D721Med (cell line): ENCODE data around the gene SLAMF1.

Experiments
- DNase-seq: peaks from one replicate; pipeline ENCODE4 v3.0.0; 2011; ENCODE audit warnings: low spot score; ENCODE audit not compliant: insufficient read length
- FAIRE-seq: peaks from 2 replicates; lab custom pipeline; 2011; peaks lifted over from hg19 to GRCh38; lab: Jason Lieb, UNC
- CTCF ChIP-seq: IDR thresholded peaks from 2 replicates; pipeline ENCODE4 v1.5.1; 2012; ENCODE audit warnings: mild to moderate bottlenecking, control low read depth; ENCODE audit not compliant: insufficient read depth; ENCODE audit errors: missing control alignments

SLAMF1 gene

GRCh38 chr1:160625725-160626498, 20.9 kb downstream of the SLAMF1 start:
- no peak for FAIRE-seq
- DNase-seq: no peak
- TF ChIP-seq CTCF: no peak

GRCh38 chr1:160625321-160625720, 21.5 kb downstream of the SLAMF1 start:
- DNase-seq: no peak
- TF ChIP-seq CTCF: no peak
- FAIRE-seq: no peak

GRCh38 chr1:160624464-160624863, 22.4 kb downstream of the SLAMF1 start:
- FAIRE-seq (no peak), DNase-seq (no peak)
- TF ChIP-seq CTCF: no peak

- TF ChIP-seq CTCF: no peak
- FAIRE-seq (no peak), DNase-seq (no peak)
These were observed 23.0 kb downstream of the SLAMF1 start for GRCh38 chr1:160623862-160624261.

- no peak for TF ChIP-seq CTCF
- no peak for FAIRE-seq
- no peak for DNase-seq
These were observed 23.6 kb downstream of the SLAMF1 start for GRCh38 chr1:160623227-160623633.

GRCh38 chr1:160622501-160623226, 24.2 kb downstream of the SLAMF1 start:
- TF ChIP-seq CTCF: no peak
- FAIRE-seq (no peak), DNase-seq (no peak)
